Aorta (tissue), 5 donors: ENCODE results near the gene BLOC1S6. TPM values are rescaled to one million over a fixed set of nuclear protein-coding genes. Genes with fewer than 3 reads are reported as not detected.
A peak's percentile ranks its signal among the peaks of the same experiment; 100 is the strongest.
"Not testable (repeated sequence)": the region's sequence is repeated elsewhere in the genome, so short reads cannot be mapped to it uniquely, and the experiment has no call there.

Source experiments
- ATAC-seq: fragments of 200-7000 bp; cut with Tn5 transposase; one replicate; pipeline ENCODE4 v1.9.1; 2022; ENCODE audit warnings: moderate library complexity; ENCODE audit not compliant: low FRiP score
- DNase-seq, 2 donors: peaks; one replicate each; pipeline ENCODE4 v3.0.0-alpha.2; 2020
- H3K27ac ChIP-seq, 2 donors: one replicate each; pipeline ENCODE4 v1.5.1; 2013; ENCODE audit warnings: low read length in 2 of 2, mild to moderate bottlenecking in 2 of 2, moderate library complexity in 2 of 2, control low read depth in 1 of 2, inconsistent platforms in 1 of 2, low read depth in 1 of 2
- H3K27me3 ChIP-seq, 2 donors: one replicate each; pipeline ENCODE4 v1.6.1; 2013; ENCODE audit warnings: control low read depth in 1 of 2, low read length in 1 of 2, mild to moderate bottlenecking in 1 of 2, moderate library complexity in 1 of 2; ENCODE audit not compliant: insufficient read depth in 2 of 2, control insufficient read depth in 1 of 2
- H3K36me3 ChIP-seq, 2 donors: one replicate each; pipeline ENCODE4 v1.6.1; 2013; ENCODE audit warnings: control low read depth in 1 of 2, low read length in 1 of 2, mild to moderate bottlenecking in 1 of 2; ENCODE audit not compliant: insufficient read depth in 2 of 2, control insufficient read depth in 1 of 2
- H3K4me1 ChIP-seq, 2 donors: one replicate each; pipeline ENCODE4 v1.6.1; 2013; ENCODE audit warnings: low read length in 2 of 2, control low read depth in 1 of 2, mild to moderate bottlenecking in 1 of 2, moderate library complexity in 1 of 2; ENCODE audit not compliant: insufficient read depth in 2 of 2, control insufficient read depth in 1 of 2
- H3K4me3 ChIP-seq, 2 donors: one replicate each; pipeline ENCODE4 v1.5.1; 2013; ENCODE audit warnings: low read length in 2 of 2, control low read depth in 1 of 2, mild to moderate bottlenecking in 1 of 2
- H3K9me3 ChIP-seq: one replicate; pipeline ENCODE4 v1.6.1; 2013; ENCODE audit warnings: mild to moderate bottlenecking, low read length; ENCODE audit not compliant: control insufficient read depth
- WGBS, 2 donors: extraction: QIAGEN DNeasy Blood & Tissue Kit; methylation state at CpG; one replicate each; pipeline ENCODE4 v1.1.7; 2013; 5-methylcytosine and 5-hydroxymethylcytosine counted together
- intact Hi-C, 2 donors: fragments of 100-400 bp; cut with DNase I; formaldehyde crosslinking; loops; one replicate each; pipeline versions ENCODE4 v1.14.2 to v1.15.0; 2022
- polyA plus RNA-seq, 2 donors: library from polyadenylated mRNA; stranded (reverse); fragments of 200-250 nt; gene quantifications; one replicate each; pipeline ENCODE4 v1.2.3, GENCODE V29; 2013
- total RNA-seq, 2 donors: library from RNA; stranded (reverse); fragmentation: NEBNext Ultra II Directional; extraction: Animal tissue kit (Norgen Biotek cat#: 25700); gene quantifications; one replicate each; pipeline ENCODE4 v1.2.1, GENCODE V29; 2021
- donor health status: healthy with polysubstance abuse.
- donor health status: Bipolar disorder and iron deficiency.
- donor health status: DM: no; HTN: no; CAD: no.
- donor health status: DM: no; HTN: no; CAD: no.
- donor health status: DM: yes; HTN: yes; CAD: no.

The BLOC1S6 gene
- total and polyA plus RNA-seq, 4 donors: 24.9 to 47.3 (median 46.2) TPM

DNA sequence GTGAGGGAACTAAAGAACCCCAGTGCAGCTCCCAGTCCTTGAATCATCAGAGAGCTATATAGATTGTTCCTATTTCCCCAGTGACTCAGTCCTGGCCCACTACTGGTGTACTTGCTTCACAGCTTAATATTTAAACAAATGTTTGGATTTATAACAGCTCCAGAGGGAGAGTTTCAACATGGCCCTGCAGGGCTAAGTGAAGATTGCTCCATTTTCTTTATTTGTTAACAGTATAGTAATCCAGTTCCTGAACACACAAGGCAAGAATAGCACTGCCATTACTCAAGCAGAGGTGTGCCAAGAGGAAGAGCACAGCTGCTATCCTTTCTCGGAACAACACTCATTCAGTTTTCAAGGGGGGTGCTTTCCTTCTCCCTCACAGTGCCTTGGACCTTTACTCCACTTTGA lies 54.2 kb downstream of the BLOC1S6 start:
- H3K27me3 ChIP-seq: no peaks in the 10 kb centered on the region
- 28 to 30% methylated on average over 1 of the region's 1 CpG for WGBS, 2 donors
- DNase-seq: no peak
- intact Hi-C loops: no loop called here
- no peak overlapping the region for H3K4me3 ChIP-seq
- no peaks in the 10 kb centered on the region for H3K36me3 ChIP-seq
- no peaks in the 10 kb centered on the region for H3K9me3 ChIP-seq
- peaks cover 16 to 20% of the 10 kb centered on the region in 2 donors for H3K4me1 ChIP-seq
- H3K27ac ChIP-seq: peak overlapping the region; percentile 51 to 80
- ATAC-seq: peak; percentile 54

DNA sequence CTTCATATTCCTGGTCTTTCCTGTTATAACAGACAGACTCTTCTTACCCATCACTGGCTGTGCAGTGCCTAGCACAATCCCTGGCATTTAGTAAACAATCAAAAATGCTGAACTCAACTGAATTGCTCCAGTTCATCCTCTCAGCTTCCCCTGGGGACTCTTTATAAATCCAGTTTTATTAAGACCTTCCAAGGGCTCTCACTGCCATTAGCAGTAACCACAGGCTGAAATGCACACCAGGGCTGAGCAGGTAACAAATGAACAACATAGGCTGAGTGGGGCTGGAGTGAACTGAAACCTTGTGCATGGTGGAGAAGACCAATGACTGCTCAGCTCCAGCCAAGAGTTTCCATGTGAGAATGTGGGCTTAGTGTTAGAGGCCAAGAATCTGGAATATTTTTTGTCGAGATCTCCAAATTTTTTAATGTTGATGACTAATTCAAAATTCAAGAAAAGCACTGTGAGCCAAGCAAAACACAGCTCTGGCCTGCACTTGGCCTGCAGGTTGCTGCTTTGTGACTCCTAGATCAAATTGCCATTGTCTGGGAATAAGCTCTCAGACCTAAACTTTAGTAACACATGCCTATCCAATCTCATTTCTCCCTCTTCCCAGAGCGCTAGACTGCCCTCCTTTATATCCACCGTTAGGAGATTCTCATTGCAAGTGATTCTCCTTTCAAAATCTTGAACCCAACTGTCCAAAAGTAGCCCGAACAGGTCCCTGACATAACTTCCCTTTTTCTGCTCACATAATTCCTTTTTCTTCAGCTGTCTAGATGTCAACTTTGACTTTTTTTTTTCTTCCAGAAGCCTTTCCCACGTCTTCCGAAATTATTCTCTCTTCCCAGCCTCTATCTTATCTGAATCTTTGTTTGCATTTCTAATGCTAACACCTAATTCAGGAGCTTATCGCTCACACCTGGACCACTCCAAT lies 55.1 kb downstream of the BLOC1S6 start:
- DNase-seq (peak; percentile 82), ATAC-seq (peak; percentile 61)
- peaks cover 15 to 16% of the 10 kb centered on the region in 2 donors for H3K4me1 ChIP-seq
- no peaks in the 10 kb centered on the region for H3K27me3 ChIP-seq
- no peaks in the 10 kb centered on the region for H3K9me3 ChIP-seq
- intact Hi-C loops: no loop called here
- no peak overlapping the region for H3K4me3 ChIP-seq
- peak overlapping the region; percentile 51 to 88 for H3K27ac ChIP-seq
- no peaks in the 10 kb centered on the region for H3K36me3 ChIP-seq
- 10 to 14% methylated on average over 7 of the region's 7 CpGs for WGBS, 2 donors

DNA sequence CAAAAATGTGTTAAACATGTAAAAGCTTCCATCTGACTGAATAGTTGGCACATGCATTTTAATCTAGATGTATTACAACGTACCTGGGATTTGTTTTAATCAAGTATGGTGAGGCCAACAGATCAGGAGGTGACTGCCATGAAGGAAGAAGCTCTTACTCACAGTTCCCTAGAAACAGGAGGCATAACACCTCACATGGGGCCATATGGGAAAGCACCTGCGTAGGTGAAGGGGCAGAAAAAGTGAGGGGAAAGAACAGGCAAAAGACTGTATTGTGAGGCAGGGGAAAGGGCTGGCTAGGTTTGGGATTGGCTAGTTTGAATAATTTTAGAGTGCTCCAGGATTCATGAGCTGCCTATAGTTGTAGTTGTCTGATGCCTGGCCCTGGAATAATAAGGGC lies 57.3 kb downstream of the BLOC1S6 start:
- Histone ChIP-seq H3K27me3 (no peaks in the 10 kb centered on the region), H3K4me3 (no peak overlapping the region), H3K9me3 (no peaks in the 10 kb centered on the region), H3K36me3 (no peaks in the 10 kb centered on the region), H3K4me1 (peaks cover 13 to 15% of the 10 kb centered on the region in 2 donors), H3K27ac (peak overlapping the region in 1 of 2 donors; percentile 51)
- WGBS, 2 donors: 67 to 87% methylated on average over 2 of the region's 2 CpGs
- ATAC-seq (no peak), DNase-seq (no peak)
- intact Hi-C loops: no loop called here

DNA sequence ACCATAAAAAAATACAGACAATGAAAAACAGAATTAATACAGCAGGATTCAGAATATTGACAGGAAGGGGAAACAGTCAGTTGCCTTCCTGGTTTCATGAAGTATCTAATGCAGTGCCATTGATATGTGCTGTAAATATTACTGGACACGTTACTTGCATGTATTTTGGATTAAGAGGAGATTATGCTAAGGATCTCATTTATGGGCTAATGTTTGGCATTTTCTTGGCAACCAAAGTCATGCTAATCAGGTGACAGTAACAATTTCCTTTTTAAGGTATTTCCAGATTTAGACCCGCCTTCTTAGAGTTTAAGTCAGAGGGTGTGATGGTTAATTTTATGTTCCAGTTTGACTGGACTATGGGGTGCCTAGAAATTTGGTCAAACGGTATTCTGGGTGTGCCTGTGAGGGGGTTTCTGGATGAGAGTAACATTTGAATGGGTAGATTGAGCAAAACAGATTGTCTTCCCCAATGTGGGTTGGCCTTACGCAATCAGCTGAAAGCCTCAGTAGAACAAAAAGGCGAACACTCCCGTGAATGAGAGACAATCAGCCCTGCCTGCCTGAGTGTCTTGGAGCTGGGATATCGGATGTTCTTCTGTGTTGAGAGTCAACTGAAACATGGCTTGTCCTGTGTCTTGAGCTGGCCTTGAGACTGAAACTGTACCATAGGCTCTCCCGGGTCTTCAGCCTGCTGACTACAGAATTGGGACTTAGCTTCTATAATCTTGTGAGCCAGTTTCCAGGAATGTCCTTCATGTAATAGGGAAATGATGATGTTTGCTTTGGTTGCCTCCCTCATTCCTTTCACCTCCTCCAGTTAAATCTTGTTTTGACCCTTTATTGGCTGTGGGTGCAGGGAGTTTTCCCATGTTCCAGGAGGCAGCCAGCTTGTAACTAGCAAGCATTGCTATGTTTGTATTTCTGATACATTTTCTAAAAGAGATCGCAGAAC lies 58.1 kb downstream of the BLOC1S6 start:
- no peak overlapping the region for H3K4me3 ChIP-seq
- H3K27ac ChIP-seq: peak overlapping the region in 1 of 2 donors; percentile 78
- DNase-seq (no peak), ATAC-seq (peak; percentile 39)
- intact Hi-C loops: no loop called here
- WGBS, 2 donors: 58% methylated on average over 9 of the region's 9 CpGs
- no peaks in the 10 kb centered on the region for H3K36me3 ChIP-seq
- peaks cover 13 to 15% of the 10 kb centered on the region in 2 donors for H3K4me1 ChIP-seq
- H3K9me3 ChIP-seq: no peaks in the 10 kb centered on the region
- H3K27me3 ChIP-seq: no peaks in the 10 kb centered on the region

DNA sequence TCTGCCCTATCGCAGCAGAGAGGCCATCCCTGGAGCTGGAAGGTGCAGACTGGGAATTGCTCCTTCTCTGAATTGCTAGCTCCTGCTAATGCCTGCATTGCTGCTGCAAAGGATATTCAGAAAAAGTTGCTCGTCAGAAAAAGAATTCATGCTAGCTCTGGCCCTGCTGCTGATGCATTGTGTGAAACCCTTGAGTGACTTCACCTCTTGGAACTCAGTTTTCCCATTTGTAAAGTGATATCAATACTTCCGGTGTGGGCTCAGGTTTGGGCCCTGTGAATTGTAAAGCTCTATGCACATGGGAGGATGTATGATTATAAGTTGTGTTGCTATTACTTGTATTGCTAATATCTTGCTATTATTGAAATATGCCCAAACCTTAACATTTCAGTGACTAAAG lies 59.0 kb downstream of the BLOC1S6 start:
- H3K27ac ChIP-seq: peak overlapping the region in 1 of 2 donors; percentile 92
- 17 to 18% methylated on average over 3 of the region's 3 CpGs for WGBS, 2 donors
- no peak for DNase-seq
- peaks cover 13% of the 10 kb centered on the region in 2 donors for H3K4me1 ChIP-seq
- H3K4me3 ChIP-seq: no peak overlapping the region
- no peaks in the 10 kb centered on the region for H3K9me3 ChIP-seq
- no peak for ATAC-seq
- H3K27me3 ChIP-seq: no peaks in the 10 kb centered on the region
- intact Hi-C loops: no loop called here
- no peaks in the 10 kb centered on the region for H3K36me3 ChIP-seq

DNA sequence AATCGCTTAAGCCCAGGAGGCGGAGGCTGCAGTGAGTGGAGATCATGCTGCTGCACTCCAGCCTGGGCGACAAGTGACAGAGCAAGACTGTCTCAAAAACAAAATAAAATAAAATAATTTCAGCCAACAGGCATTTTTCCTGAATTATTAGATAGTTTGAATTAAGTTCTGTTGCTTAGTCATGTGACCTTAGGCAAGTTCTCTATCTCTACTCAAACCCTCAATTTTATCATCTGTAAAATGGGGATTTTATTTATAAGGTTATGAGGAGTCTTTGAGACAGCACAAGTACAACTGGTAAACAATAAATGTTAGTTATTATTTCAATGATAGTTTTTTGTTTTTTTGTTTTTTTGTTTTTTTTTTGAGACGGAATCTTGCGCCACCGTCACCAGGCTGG lies 60.6 kb downstream of the BLOC1S6 start:
- Histone ChIP-seq H3K9me3 (no peaks in the 10 kb centered on the region), H3K27ac (no peak overlapping the region), H3K4me3 (no peak overlapping the region), H3K4me1 (peaks cover 6 to 10% of the 10 kb centered on the region in 2 donors), H3K27me3 (no peaks in the 10 kb centered on the region), H3K36me3 (no peaks in the 10 kb centered on the region)
- 98 to 99% methylated on average over 6 of the region's 6 CpGs for WGBS, 2 donors
- no peak for DNase-seq
- intact Hi-C loops: no loop called here
- no peak for ATAC-seq

DNA sequence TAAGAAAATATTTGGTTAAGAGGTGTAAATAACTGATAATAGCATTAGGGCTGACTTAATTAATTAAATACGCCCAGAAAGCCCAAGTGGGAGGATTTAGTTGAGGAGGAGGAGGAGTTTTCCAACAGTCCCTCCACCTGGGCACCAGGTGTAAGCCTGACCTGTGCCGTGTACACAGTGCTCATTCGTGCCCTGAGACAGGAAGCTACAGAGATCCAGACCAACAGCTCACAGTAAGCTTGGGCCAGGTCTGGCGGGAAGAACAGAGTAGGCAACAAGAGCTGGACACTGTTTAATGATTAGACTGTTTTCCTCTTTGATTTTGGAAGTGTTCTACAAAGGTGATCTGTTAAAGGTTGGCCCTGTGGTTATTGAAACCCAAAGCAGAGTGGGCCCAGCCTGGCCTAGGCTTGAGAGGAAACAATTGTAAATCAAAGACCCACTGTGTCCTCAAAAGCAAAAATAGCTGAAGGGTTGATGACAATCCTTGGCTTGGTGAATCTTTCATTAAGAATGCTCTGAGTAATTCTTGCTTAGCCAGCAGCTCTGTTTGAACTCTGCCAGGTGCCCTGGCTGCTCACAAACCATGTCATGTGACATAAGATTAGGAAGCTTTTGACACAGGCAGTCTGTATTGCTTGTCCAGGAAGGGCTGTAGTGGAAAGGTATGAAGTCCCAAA lies 61.5 kb downstream of the BLOC1S6 start:
- DNase-seq: no peak
- no peak overlapping the region for H3K27ac ChIP-seq
- H3K27me3 ChIP-seq: no peaks in the 10 kb centered on the region
- H3K4me1 ChIP-seq: peaks cover 9 to 10% of the 10 kb centered on the region in 2 donors
- intact Hi-C loops: no loop called here
- ATAC-seq: no peak
- WGBS, 2 donors: 90 to 97% methylated on average over 4 of the region's 4 CpGs
- no peak overlapping the region for H3K4me3 ChIP-seq
- H3K36me3 ChIP-seq: no peaks in the 10 kb centered on the region
- no peaks in the 10 kb centered on the region for H3K9me3 ChIP-seq

DNA sequence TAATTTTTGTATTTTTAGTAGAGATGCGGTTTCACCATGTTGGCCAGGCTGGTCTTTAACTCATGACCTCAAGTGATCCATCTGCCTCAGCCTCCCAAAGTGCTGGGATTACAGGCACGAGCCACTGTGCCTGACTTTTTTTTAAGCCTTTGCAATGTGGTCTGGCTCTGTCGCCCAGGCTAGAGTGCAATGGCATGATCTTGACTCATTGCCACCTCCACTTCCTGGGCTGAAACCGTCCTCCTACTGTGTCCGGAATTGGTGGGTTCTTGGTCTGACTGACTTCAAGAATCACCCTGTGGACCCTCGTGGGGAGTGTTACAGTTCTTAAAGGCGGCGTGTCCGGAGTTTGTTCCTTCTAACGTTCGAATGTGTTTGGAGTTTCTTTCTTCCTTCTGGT lies 62.8 kb downstream of the BLOC1S6 start:
- WGBS, 2 donors: 62% methylated on average over 11 of the region's 11 CpGs

More for the DNA sequence above, 62.8 kb downstream of the BLOC1S6 start:
- H3K4me3 ChIP-seq, H3K27me3 ChIP-seq, ATAC-seq, H3K27ac ChIP-seq, H3K9me3 ChIP-seq, DNase-seq, H3K36me3 ChIP-seq, H3K4me1 ChIP-seq, intact Hi-C loops: not testable (repeated sequence)
